ENCODE measurements around the gene PARD3. TPM values are rescaled to one million over a fixed set of nuclear protein-coding genes. Genes with fewer than 3 reads are reported as not detected.
"Not testable (repeated sequence)": the region's sequence is repeated elsewhere in the genome, so short reads cannot be mapped to it uniquely, and the experiment has no call there.

PARD3 gene
- total RNA-seq, 4 donors from 2014 or later: 27.3 to 65.3 (median 55.6) TPM

DNA sequence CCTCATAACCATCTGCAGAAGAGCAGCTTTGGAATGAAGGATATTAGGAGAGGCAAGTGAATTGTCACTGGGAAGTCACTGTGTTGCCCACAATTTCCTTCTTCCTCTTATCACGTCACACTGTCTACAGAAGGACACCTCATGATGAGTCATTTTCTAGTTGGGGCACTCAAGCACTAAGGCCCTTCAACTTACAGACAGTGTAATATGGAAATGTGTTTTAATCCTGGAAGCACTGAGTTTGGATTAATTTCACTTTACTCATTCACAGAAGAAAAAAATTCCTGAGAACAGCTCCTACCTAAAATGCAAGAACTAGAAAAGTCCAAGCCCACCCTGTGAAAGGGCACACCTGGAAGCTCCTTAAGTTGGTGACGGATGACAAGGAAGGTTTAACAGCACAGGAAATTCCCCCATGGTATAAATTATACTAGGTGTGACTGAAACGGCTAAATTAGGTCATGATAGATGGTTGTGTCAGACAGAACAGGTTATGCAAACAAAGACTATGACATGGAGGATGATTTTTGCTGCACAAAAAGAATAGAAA, 56.6 kb downstream of the PARD3 start:
- H3K9me3 ChIP-seq: no peaks in the 10 kb centered on the region

DNA sequence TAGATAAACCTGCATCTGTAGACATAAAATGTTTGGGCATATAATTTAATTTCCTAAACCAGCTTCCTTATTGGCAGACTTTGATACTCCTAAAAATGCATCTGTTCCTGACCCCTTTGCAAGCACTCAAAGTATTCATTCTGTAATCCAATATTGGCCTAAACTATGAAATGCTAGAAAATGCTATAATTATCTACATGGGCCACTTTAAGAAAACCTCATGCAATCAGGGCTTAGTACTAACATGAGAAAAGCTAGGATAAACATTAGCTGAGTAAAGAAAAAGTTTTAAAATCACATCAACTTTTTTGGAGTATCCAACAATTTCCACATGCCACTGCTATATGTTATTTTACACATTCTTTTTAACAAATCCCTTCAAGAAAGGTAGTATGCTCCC, 57.2 kb downstream of the PARD3 start:
- intact Hi-C loops (cut with DNase I; ENCODE audit: low total_unique reads) (no loop called here), in situ Hi-C loops (cut with MboI; ENCODE audit: low pct_ligation_motif_present in 1 of 4, low pct_unique_long_range_greater_than_20kb in 1 of 4, low sequenced_read_pairs in 3 of 4) (no loop called here)
- Histone ChIP-seq H3K9me3 (no peaks in the 10 kb centered on the region), H3K36me3 (no peaks in the 10 kb centered on the region), H3K27me3 (no peaks in the 10 kb centered on the region), H3K4me3 (no peak overlapping the region), H3K27ac (peak overlapping the region; percentile 63 to 80 (median 74)), H3K4me1 (peaks cover 29 to 68% (median 44%) of the 10 kb centered on the region in 4 donors)
- DNase-seq: no peak
- TF ChIP-seq, protein P1, sequence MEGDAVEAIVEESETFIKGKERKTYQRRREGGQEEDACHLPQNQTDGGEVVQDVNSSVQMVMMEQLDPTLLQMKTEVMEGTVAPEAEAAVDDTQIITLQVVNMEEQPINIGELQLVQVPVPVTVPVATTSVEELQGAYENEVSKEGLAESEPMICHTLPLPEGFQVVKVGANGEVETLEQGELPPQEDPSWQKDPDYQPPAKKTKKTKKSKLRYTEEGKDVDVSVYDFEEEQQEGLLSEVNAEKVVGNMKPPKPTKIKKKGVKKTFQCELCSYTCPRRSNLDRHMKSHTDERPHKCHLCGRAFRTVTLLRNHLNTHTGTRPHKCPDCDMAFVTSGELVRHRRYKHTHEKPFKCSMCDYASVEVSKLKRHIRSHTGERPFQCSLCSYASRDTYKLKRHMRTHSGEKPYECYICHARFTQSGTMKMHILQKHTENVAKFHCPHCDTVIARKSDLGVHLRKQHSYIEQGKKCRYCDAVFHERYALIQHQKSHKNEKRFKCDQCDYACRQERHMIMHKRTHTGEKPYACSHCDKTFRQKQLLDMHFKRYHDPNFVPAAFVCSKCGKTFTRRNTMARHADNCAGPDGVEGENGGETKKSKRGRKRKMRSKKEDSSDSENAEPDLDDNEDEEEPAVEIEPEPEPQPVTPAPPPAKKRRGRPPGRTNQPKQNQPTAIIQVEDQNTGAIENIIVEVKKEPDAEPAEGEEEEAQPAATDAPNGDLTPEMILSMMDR (IDR thresholded peaks at IDR 0.05): no peak
- TF ChIP-seq EP300 (IDR thresholded peaks at IDR 0.05; ENCODE audit: low read depth) (no peak), POLR2AphosphoS5 (IDR thresholded peaks at IDR 0.05) (no peak)

More for the DNA sequence above, 56.6 kb downstream of the PARD3 start:
- TF ChIP-seq POLR2A (IDR thresholded peaks at IDR 0.05) (no peak), POLR2AphosphoS5 (IDR thresholded peaks at IDR 0.05) (peak in 2 of 3 donors; percentile 21 to 63)
- H3K27ac ChIP-seq: peak overlapping the region; percentile 63 to 80 (median 74)
- H3K4me3 ChIP-seq: no peak overlapping the region
- in situ Hi-C loops (cut with MboI; ENCODE audit: low pct_ligation_motif_present in 1 of 4, low pct_unique_long_range_greater_than_20kb in 1 of 4, low sequenced_read_pairs in 3 of 4) (no loop called here), intact Hi-C loops (cut with DNase I; ENCODE audit: low total_unique reads) (no loop called here)
- H3K27me3 ChIP-seq: no peaks in the 10 kb centered on the region
- WGBS, 2 donors (ENCODE audit: low coverage in 1 of 2): 30 to 35% methylated on average over 2 to 3 of the region's 3 CpGs
- DNase-seq: no peak
- H3K4me1 ChIP-seq: peaks cover 30 to 65% (median 41%) of the 10 kb centered on the region in 4 donors
- H3K36me3 ChIP-seq: no peaks in the 10 kb centered on the region

- H3K27me3 ChIP-seq; H3K4me3 ChIP-seq; DNase-seq; in situ Hi-C loops (cut with MboI; ENCODE audit: low pct_ligation_motif_present in 1 of 4, low pct_unique_long_range_greater_than_20kb in 1 of 4, low sequenced_read_pairs in 3 of 4); H3K9me3 ChIP-seq; intact Hi-C loops (cut with DNase I; ENCODE audit: low total_unique reads); H3K36me3 ChIP-seq: not testable (repeated sequence)
- 80 to 86% methylated on average over 2 to 4 of the region's 4 CpGs for WGBS, 2 donors (ENCODE audit: low coverage in 1 of 2)
- peak overlapping the region; percentile 63 to 80 (median 74) for H3K27ac ChIP-seq
- peaks cover 29 to 68% (median 45%) of the 10 kb centered on the region in 4 donors for H3K4me1 ChIP-seq
Observed at GRCh38 chr10:34757181-34757580, 57.9 kb downstream of the PARD3 start.

DNA sequence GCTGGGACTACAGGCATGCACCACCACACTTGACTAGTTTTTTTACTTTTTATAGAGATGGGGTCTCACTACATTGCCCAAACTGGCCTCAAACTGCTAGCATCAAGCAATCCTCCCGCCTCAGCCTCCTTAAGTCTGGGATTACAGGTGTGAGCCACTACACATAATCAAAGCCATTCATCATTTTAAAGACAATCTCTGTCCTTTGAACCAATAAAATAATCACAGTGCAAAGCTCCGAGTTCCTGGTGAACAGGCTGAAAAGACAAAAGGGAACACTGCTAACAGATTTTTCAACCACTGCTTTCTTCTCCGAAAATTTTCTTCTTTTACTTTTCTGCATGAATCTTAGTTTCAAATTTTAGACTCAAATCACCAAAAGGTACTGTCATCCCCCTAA, 58.5 kb downstream of the PARD3 start:
- TF ChIP-seq POLR2AphosphoS5 (IDR thresholded peaks at IDR 0.05): no peak
- no peak for TF ChIP-seq EP300 (IDR thresholded peaks at IDR 0.05; ENCODE audit: low read depth)
- TF ChIP-seq POLR2A (IDR thresholded peaks at IDR 0.05): no peak
- TF ChIP-seq, protein P1 (IDR thresholded peaks at IDR 0.05): no peak
- Histone ChIP-seq H3K27me3 (no peaks in the 10 kb centered on the region), H3K4me1 (peaks cover 29 to 71% (median 44%) of the 10 kb centered on the region in 4 donors), H3K4me3 (no peak overlapping the region), H3K27ac (peak overlapping the region; percentile 63 to 80 (median 74)), H3K36me3 (no peaks in the 10 kb centered on the region), H3K9me3 (no peaks in the 10 kb centered on the region)
- in situ Hi-C loops (cut with MboI; ENCODE audit: low pct_ligation_motif_present in 1 of 4, low pct_unique_long_range_greater_than_20kb in 1 of 4, low sequenced_read_pairs in 3 of 4) (no loop called here), intact Hi-C loops (cut with DNase I; ENCODE audit: low total_unique reads) (no loop called here)
- no peak for DNase-seq
- WGBS, 2 donors (ENCODE audit: low coverage in 1 of 2): 47 to 55% methylated on average over 2 to 3 of the region's 3 CpGs

GRCh38 chr10:34753014-34753757, 61.9 kb downstream of the PARD3 start:
- no peak overlapping the region for H3K27ac ChIP-seq
- no peaks in the 10 kb centered on the region for H3K36me3 ChIP-seq
- no peak for DNase-seq
- 59 to 82% methylated on average over 1 to 5 of the region's 5 CpGs for WGBS, 2 donors (ENCODE audit: low coverage in 1 of 2)
- H3K4me3 ChIP-seq: no peak overlapping the region
- intact Hi-C loops (cut with DNase I; ENCODE audit: low total_unique reads): no loop called here
- H3K4me1 ChIP-seq: peaks cover 16 to 59% (median 31%) of the 10 kb centered on the region in 4 donors
- TF ChIP-seq EP300 (IDR thresholded peaks at IDR 0.05; ENCODE audit: low read depth) (no peak), POLR2AphosphoS5 (IDR thresholded peaks at IDR 0.05) (no peak), POLR2A (IDR thresholded peaks at IDR 0.05) (no peak)
- TF ChIP-seq, protein P1 (IDR thresholded peaks at IDR 0.05): no peak
- in situ Hi-C loops (cut with MboI; ENCODE audit: low pct_ligation_motif_present in 1 of 4, low pct_unique_long_range_greater_than_20kb in 1 of 4, low sequenced_read_pairs in 3 of 4): no loop called here
- H3K9me3 ChIP-seq: no peaks in the 10 kb centered on the region
- H3K27me3 ChIP-seq: no peaks in the 10 kb centered on the region
